K562 (cell line): ENCODE measurements around the gene COX4I2. TPM values are rescaled to one million over a fixed set of nuclear protein-coding genes. Genes with fewer than 3 reads are reported as not detected.

Source experiments
- ARID1B ChIP-seq: fragments of 450-650 bp; IDR thresholded peaks from 2 replicates; pipeline ENCODE4 v1.6.1; 2016; ENCODE audit warnings: antibody characterized with exemption, mild to moderate bottlenecking, inconsistent platforms
- CBX3 ChIP-seq, 2 experiments: IDR thresholded peaks; 1 replicate in 1 of 2; 2 replicates in 1 of 2; pipeline ENCODE4 v1.6.1; 2012; ENCODE audit warnings: inconsistent platforms in 2 of 2, low read length in 2 of 2, borderline replicate concordance in 1 of 2, control low read depth in 1 of 2
- ERF ChIP-seq: fragments of 450-650 bp; formaldehyde crosslinking; IDR thresholded peaks from 2 replicates; pipeline ENCODE4 v1.4.0; 2020; ENCODE audit warnings: mild to moderate bottlenecking, mixed read lengths
- ESRRB ChIP-seq: fragments of 250-450 bp; sonication (Bioruptor Pico); IDR thresholded peaks from 2 replicates; pipeline ENCODE4 v1.5.0; 2020; ENCODE audit warnings: mild to moderate bottlenecking, moderate library complexity, borderline replicate concordance
- FOXJ3 ChIP-seq: sonication (generic); formaldehyde crosslinking; IDR thresholded peaks from 2 replicates; pipeline ENCODE4 v1.4.0; 2020; ENCODE audit warnings: mild to moderate bottlenecking, missing genetic modification reagents
- GABPA ChIP-seq: fragments of 200-800 bp; sonication (Bioruptor generic); conservative IDR thresholded peaks from 2 replicates; pipeline ENCODE4 v1.6.1; 2016; ENCODE audit warnings: low read depth, missing genetic modification characterization, missing compliant biosample characterization
- GATA2 ChIP-seq: sonication (generic); formaldehyde crosslinking; IDR thresholded peaks from 2 replicates; pipeline ENCODE4 v1.4.0; 2020; ENCODE audit warnings: mild to moderate bottlenecking, missing genetic modification reagents
- GATAD2B ChIP-seq: fragments of 450-650 bp; IDR thresholded peaks from 2 replicates; pipeline ENCODE4 v1.6.1; 2017; ENCODE audit warnings: mild to moderate bottlenecking, borderline replicate concordance
- GTF2F1 ChIP-seq: IDR thresholded peaks from 2 replicates; pipeline ENCODE4 v1.6.1; 2011; ENCODE audit warnings: low read depth, low read length, improper control_type of control experiment
- MBD2 ChIP-seq: sonication (generic); IDR thresholded peaks from 2 replicates; pipeline ENCODE4 v1.6.1; 2016; ENCODE audit warnings: low read depth, borderline replicate concordance
- SIX5 ChIP-seq, 2 experiments: IDR thresholded peaks; 2 replicates each; pipeline ENCODE4 v1.6.1; 2011; ENCODE audit warnings: low read length in 2 of 2, borderline replicate concordance in 1 of 2, low read depth in 1 of 2, mild to moderate bottlenecking in 1 of 2, moderate library complexity in 1 of 2; ENCODE audit not compliant: insufficient read depth in 1 of 2
- ZNF586 ChIP-seq: fragments of 450-650 bp; formaldehyde crosslinking; conservative IDR thresholded peaks from 2 replicates; pipeline ENCODE4 v1.4.0; 2020; ENCODE audit warnings: mild to moderate bottlenecking, moderate library complexity
- ZNF589 ChIP-seq: fragments of 200-800 bp; sonication (Bioruptor generic); IDR thresholded peaks from 2 replicates; pipeline ENCODE4 v1.6.1; 2016; ENCODE audit warnings: low read depth, missing genetic modification characterization, missing compliant biosample characterization
- polyA plus RNA-seq, 8 experiments: library from polyadenylated mRNA; depleted of rRNA in 4 of 8; stranded (reverse) in 5 of 8; unstranded in 3 of 8; fragments of >200 nt; fragmentation: Nextera tagmentation in 2 of 8; fragmentation: Illumina TruSeq in 1 of 8; extraction: Ambion mirVana in 2 of 8; extraction: Trizol in 1 of 8; gene quantifications; 2 replicates each; pipeline versions ENCODE4 v1.2.1 to v1.2.3, GENCODE V29; 2011 to 2014; ENCODE audit warnings: inconsistent platforms in 1 of 8, missing spikeins in 1 of 8
- total RNA-seq, 7 experiments: library from RNA; depleted of rRNA in 6 of 7; stranded (reverse); fragments of >200 nt in 6 of 7; fragmentation: Illumina TruSeq in 2 of 7; extraction: Trizol in 2 of 7; gene quantifications; 2 replicates each; pipeline versions ENCODE4 v1.2.1 to v1.2.3, GENCODE V29; 2011 to 2021; ENCODE audit warnings: low replicate concordance in 1 of 7
- TF ChIP-seq, protein P1 (sequence below): fragments of 450-650 bp; IDR thresholded peaks from one replicate; pipeline ENCODE4 v1.6.1; 2018; ENCODE audit warnings: mild to moderate bottlenecking, moderate library complexity; ENCODE audit not compliant: partially characterized antibody
- TF ChIP-seq, protein P2 (sequence below): IDR thresholded peaks from 3 replicates; pipeline ENCODE4 v1.6.1; 2011; ENCODE audit warnings: borderline replicate concordance, mild to moderate bottlenecking; ENCODE audit not compliant: insufficient read length, insufficient read depth
- TF ChIP-seq, protein P3 (sequence below), 3 experiments: fragments of 200-800 bp in 1 of 3; sonication (Bioruptor generic) in 1 of 3; sonication (generic) in 1 of 3; formaldehyde crosslinking in 1 of 3; IDR thresholded peaks; 2 replicates each; pipeline versions ENCODE4 v1.6.1 to v1.8.0; 2016 to 2022; ENCODE audit warnings: mild to moderate bottlenecking in 2 of 3, missing compliant biosample characterization in 2 of 3, missing genetic modification characterization in 2 of 3, missing genetic modification reagents in 1 of 3
- TF ChIP-seq, protein P4 (sequence below): sonication (generic); formaldehyde crosslinking; IDR thresholded peaks from 2 replicates; pipeline ENCODE4 v1.8.0; 2023; ENCODE audit warnings: missing genetic modification reagents, mild to moderate bottlenecking, borderline replicate concordance

COX4I2 gene
- total and polyA plus RNA-seq, 9 of the 15 experiments (the other 6 are each of a cell fraction or from before 2014, with no cell fraction given) = not detected

DNA sequence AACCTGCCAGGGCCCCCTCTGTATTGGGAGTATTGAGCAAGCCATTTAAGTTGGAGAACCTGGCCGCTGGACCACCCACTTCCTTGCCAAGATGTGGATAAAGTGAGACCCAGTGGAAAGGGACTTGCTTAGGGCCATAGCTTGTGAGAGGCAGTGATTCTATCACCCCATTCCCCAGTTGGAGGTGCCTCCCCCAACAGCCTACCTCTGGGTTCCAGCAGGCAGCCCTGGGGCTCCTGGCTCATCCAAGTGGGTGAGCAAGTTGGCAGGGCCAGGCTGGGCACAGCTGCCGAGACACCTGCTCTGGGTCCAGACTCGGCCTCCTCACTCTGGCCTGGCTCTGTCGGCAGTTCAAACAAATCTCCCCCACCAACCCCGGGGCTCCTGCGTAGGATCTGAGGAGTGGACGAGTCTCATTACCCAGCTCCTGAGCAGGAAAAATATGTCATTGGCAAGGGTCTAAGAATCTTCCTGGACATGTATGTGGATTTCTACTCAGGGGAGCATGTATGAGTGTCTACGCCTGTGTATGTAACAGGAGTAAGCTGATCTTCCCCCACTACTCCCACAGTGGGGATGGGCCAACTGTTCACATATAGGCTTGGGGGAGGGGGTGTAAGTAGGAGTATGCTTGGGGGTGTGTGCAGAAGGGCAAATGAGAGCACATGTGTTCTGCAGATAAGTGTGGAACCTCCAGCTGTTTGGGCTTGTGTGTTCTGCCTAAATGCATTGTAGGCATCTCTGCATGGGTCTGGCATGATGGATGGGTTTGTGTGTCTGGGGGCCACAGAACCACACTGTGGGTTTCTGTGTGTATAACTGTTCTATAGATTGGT lies 30.7 kb upstream of the COX4I2 start (continued):
- TF ChIP-seq ZNF586 (no peak), GATA2 (CRISPR knock-in tag) (peak; percentile 66), ARID1B (peak; percentile 92), MBD2 (peak; percentile 74), GATAD2B (peak; percentile 35; the same call in 1 of the 2 replicates), ZNF589 (CRISPR knock-in tag) (no peak), ESRRB (CRISPR knock-in tag) (no peak), ERF (CRISPR knock-in tag) (0 out of 2 replicates have a peak, but pooled peaks have one; percentile 39), SIX5 (IDR thresholded peaks at IDR 0.05; ENCODE audit: borderline replicate concordance in 1 of 2, insufficient read depth in 1 of 2, low read depth in 1 of 2, low read length in 2 of 2) (no peak), GABPA (tag) (no peak), FOXJ3 (no peak), CBX3 (IDR thresholded peaks at IDR 0.05; ENCODE audit: borderline replicate concordance in 1 of 2, low read length in 2 of 2) (peak in 1 of 2 experiments; percentile 55; a peak in 1 of 3 replicates), GTF2F1 (no peak)
- TF ChIP-seq, protein P1, sequence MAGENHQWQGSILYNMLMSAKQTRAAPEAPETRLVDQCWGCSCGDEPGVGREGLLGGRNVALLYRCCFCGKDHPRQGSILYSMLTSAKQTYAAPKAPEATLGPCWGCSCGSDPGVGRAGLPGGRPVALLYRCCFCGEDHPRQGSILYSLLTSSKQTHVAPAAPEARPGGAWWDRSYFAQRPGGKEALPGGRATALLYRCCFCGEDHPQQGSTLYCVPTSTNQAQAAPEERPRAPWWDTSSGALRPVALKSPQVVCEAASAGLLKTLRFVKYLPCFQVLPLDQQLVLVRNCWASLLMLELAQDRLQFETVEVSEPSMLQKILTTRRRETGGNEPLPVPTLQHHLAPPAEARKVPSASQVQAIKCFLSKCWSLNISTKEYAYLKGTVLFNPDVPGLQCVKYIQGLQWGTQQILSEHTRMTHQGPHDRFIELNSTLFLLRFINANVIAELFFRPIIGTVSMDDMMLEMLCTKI = no peak
- TF ChIP-seq, protein P2, sequence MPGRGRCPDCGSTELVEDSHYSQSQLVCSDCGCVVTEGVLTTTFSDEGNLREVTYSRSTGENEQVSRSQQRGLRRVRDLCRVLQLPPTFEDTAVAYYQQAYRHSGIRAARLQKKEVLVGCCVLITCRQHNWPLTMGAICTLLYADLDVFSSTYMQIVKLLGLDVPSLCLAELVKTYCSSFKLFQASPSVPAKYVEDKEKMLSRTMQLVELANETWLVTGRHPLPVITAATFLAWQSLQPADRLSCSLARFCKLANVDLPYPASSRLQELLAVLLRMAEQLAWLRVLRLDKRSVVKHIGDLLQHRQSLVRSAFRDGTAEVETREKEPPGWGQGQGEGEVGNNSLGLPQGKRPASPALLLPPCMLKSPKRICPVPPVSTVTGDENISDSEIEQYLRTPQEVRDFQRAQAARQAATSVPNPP = no peak
- TF ChIP-seq, protein P3, sequence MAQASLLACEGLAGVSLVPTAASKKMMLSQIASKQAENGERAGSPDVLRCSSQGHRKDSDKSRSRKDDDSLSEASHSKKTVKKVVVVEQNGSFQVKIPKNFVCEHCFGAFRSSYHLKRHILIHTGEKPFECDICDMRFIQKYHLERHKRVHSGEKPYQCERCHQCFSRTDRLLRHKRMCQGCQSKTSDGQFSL (CRISPR knock-in tag; IDR thresholded peaks at IDR 0.05) = peak; percentile 88
- TF ChIP-seq, protein P3 (tag; IDR thresholded peaks at IDR 0.05) = peak in 1 of 2 experiments; percentile 9; a peak in 1 of 4 replicates
- TF ChIP-seq, protein P4, sequence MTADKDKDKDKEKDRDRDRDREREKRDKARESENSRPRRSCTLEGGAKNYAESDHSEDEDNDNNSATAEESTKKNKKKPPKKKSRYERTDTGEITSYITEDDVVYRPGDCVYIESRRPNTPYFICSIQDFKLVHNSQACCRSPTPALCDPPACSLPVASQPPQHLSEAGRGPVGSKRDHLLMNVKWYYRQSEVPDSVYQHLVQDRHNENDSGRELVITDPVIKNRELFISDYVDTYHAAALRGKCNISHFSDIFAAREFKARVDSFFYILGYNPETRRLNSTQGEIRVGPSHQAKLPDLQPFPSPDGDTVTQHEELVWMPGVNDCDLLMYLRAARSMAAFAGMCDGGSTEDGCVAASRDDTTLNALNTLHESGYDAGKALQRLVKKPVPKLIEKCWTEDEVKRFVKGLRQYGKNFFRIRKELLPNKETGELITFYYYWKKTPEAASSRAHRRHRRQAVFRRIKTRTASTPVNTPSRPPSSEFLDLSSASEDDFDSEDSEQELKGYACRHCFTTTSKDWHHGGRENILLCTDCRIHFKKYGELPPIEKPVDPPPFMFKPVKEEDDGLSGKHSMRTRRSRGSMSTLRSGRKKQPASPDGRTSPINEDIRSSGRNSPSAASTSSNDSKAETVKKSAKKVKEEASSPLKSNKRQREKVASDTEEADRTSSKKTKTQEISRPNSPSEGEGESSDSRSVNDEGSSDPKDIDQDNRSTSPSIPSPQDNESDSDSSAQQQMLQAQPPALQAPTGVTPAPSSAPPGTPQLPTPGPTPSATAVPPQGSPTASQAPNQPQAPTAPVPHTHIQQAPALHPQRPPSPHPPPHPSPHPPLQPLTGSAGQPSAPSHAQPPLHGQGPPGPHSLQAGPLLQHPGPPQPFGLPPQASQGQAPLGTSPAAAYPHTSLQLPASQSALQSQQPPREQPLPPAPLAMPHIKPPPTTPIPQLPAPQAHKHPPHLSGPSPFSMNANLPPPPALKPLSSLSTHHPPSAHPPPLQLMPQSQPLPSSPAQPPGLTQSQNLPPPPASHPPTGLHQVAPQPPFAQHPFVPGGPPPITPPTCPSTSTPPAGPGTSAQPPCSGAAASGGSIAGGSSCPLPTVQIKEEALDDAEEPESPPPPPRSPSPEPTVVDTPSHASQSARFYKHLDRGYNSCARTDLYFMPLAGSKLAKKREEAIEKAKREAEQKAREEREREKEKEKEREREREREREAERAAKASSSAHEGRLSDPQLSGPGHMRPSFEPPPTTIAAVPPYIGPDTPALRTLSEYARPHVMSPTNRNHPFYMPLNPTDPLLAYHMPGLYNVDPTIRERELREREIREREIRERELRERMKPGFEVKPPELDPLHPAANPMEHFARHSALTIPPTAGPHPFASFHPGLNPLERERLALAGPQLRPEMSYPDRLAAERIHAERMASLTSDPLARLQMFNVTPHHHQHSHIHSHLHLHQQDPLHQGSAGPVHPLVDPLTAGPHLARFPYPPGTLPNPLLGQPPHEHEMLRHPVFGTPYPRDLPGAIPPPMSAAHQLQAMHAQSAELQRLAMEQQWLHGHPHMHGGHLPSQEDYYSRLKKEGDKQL (CRISPR knock-in tag) = no peak
